ENCODE measurements around the gene CC2D2A. TPM values are rescaled to one million over a fixed set of nuclear protein-coding genes. Genes with fewer than 3 reads are reported as not detected.

CC2D2A gene
- total and polyA plus RNA-seq, 8 donors: 1.9 to 7.7 (median 3.9) TPM

DNA sequence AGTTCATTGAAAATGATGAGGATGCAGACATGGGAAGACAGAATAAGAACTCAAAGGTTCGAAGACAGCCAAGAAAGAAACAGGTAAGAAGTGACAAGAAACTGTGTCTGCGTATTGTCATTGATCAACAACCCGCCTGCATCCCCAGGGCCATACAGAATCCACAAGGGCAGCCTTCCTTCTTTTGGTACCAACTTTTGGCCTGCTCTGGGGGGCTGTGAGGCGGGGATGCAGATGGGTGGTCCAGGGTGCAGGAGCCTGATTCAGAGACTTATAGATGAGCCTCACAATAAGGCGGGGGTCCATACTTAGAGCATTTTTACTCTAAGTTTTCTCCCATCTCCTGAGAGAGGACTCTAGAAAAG is 9.0 kb downstream of the CC2D2A start:
- Histone ChIP-seq H3K4me3 (peak overlapping the region in 1 of 4 donors; percentile 49), H3K27ac (no peak overlapping the region), H3K36me3 (no peaks in the 10 kb centered on the region), H3K9me3 (no peaks in the 10 kb centered on the region), H3K27me3 (no peaks in the 10 kb centered on the region), H3K4me1 (no peaks in the 10 kb centered on the region)
- FAIRE-seq (no peak), ATAC-seq (no peak), DNase-seq (no peak)
- intact Hi-C loops (cut with DNase I): loop anchor here in 1 of 3 donors (5.0 kb wide), 1 partner anchor 174 kb away; no protein-coding TSS in a partner anchor
- WGBS, 2 donors: 46% methylated on average over 5 of the region's 5 CpGs
- TF ChIP-seq, protein P1, sequence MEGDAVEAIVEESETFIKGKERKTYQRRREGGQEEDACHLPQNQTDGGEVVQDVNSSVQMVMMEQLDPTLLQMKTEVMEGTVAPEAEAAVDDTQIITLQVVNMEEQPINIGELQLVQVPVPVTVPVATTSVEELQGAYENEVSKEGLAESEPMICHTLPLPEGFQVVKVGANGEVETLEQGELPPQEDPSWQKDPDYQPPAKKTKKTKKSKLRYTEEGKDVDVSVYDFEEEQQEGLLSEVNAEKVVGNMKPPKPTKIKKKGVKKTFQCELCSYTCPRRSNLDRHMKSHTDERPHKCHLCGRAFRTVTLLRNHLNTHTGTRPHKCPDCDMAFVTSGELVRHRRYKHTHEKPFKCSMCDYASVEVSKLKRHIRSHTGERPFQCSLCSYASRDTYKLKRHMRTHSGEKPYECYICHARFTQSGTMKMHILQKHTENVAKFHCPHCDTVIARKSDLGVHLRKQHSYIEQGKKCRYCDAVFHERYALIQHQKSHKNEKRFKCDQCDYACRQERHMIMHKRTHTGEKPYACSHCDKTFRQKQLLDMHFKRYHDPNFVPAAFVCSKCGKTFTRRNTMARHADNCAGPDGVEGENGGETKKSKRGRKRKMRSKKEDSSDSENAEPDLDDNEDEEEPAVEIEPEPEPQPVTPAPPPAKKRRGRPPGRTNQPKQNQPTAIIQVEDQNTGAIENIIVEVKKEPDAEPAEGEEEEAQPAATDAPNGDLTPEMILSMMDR (IDR thresholded peaks at IDR 0.05): no peak

DNA sequence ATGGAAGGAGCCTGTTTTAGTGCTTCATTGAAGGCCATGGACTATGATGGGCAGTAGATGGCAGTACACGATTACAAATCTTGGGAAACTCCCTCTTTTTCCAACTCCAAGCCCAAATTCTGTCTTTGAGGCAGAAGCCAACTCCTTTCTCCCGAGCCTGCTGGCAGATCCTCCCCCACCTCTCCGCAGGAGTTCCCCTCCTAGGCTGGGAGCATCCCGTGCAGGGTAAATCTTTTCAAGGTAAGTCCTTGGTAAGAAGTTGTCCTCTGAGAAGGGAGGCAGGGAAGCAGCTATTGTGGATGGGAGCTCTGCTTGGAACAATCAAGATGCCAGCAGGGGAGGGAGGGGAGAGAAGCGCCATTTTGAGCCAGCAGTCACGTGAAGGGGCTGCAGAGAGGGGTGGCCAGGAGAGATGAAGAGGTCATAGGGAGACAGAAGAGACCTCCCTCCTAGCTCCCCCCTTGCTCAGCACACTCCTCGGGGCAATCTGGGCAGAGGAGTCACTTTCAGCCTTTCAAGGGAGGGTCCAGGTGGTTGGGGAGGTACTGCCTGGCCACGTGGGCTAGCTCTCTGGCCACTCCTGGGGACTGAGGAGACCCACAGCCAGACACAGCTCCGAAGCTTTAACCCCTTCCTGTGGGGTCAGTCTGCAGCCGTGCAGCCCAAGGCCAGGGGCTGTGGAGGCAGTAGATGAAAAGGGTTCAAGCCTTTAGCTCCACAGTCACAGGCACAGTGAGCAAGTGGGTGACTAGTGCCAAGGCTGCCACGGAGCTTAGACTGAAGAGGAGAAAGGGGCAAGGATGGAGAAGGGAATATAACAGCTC is 9.6 kb downstream of the CC2D2A start:
- peak overlapping the region in 2 of 4 donors; percentile 39 to 47 for H3K27ac ChIP-seq
- FAIRE-seq (no peak), ATAC-seq (peak; percentile 91 to 96 (median 96)), DNase-seq (peak in 5 of 6 donors; percentile 21 to 54 (median 38))
- peak overlapping the region; percentile 1 to 49 (median 24) for H3K4me3 ChIP-seq
- H3K36me3 ChIP-seq: no peaks in the 10 kb centered on the region
- H3K27me3 ChIP-seq: no peaks in the 10 kb centered on the region
- H3K4me1 ChIP-seq: no peaks in the 10 kb centered on the region
- intact Hi-C loops (cut with DNase I): loop anchor here in 1 of 3 donors (5.0 kb wide), 1 partner anchor 173 kb away; no protein-coding TSS in a partner anchor
- no peaks in the 10 kb centered on the region for H3K9me3 ChIP-seq
- 13 to 19% methylated on average over 11 of the region's 11 CpGs for WGBS, 2 donors
- TF ChIP-seq, protein P1 (IDR thresholded peaks at IDR 0.05): peak; percentile 31 to 56 (median 38)

DNA sequence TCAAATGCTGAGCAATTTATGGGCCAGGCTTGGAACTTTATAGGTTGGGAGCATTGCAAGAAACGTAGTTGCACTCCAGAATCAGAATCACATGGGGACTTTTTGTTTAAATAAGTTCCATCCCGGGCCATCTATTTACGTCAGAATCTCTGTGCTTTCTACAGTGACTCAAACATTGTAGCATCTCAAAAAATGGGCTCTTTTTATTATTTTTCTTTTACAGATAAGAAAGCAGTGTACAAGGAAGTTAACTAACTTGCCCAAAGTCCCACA is 10.2 kb downstream of the CC2D2A start:
- no peak overlapping the region for H3K27ac ChIP-seq
- TF ChIP-seq, protein P1 (IDR thresholded peaks at IDR 0.05): no peak
- H3K4me1 ChIP-seq: no peaks in the 10 kb centered on the region
- 37 to 53% methylated on average over 3 of the region's 3 CpGs for WGBS, 2 donors
- DNase-seq: no peak
- intact Hi-C loops (cut with DNase I): loop anchor here in 1 of 3 donors (5.0 kb wide), 1 partner anchor 172 kb away; no protein-coding TSS in a partner anchor
- peak in 1 of 4 donors; percentile 5 for ATAC-seq
- H3K36me3 ChIP-seq: no peaks in the 10 kb centered on the region
- no peak for FAIRE-seq
- H3K9me3 ChIP-seq: no peaks in the 10 kb centered on the region
- H3K27me3 ChIP-seq: no peaks in the 10 kb centered on the region
- H3K4me3 ChIP-seq: peak overlapping the region in 2 of 4 donors; percentile 34 to 49

- FAIRE-seq: no peak
- no peaks in the 10 kb centered on the region for H3K36me3 ChIP-seq
- no peak overlapping the region for H3K27ac ChIP-seq
These were observed 12.5 kb downstream of the CC2D2A start for GRCh38 chr4:15481961-15482745.

More at GRCh38 chr4:15481961-15482745, 12.5 kb downstream of the CC2D2A start:
- Histone ChIP-seq H3K9me3 (no peaks in the 10 kb centered on the region), H3K27me3 (no peaks in the 10 kb centered on the region), H3K4me3 (no peak overlapping the region), H3K4me1 (no peaks in the 10 kb centered on the region)
- ATAC-seq (no peak), DNase-seq (no peak)
- intact Hi-C loops (cut with DNase I): no loop called here
- TF ChIP-seq, protein P1 (IDR thresholded peaks at IDR 0.05): no peak
- 90 to 100% methylated on average over 2 of the region's 2 CpGs for WGBS, 2 donors

Measured in pancreas (tissue), 10 donors.